ENCODE measurements around the gene LCP1. TPM values are rescaled to one million over a fixed set of nuclear protein-coding genes. Genes with fewer than 3 reads are reported as not detected.

LCP1 gene
- total and polyA plus RNA-seq, 2 of the 13 experiments (the other 11 are each of a cell fraction or from before 2014, with no cell fraction given) = 1.6 TPM

GRCh38 chr13:46134961-46135522 is 46.9 kb downstream of the LCP1 start (continued):
- peak; percentile 74; the same call in 1 of the 2 replicates for TF ChIP-seq ARID5B (CRISPR knock-in tag; IDR thresholded peaks at IDR 0.05)
- TF ChIP-seq DMAP1 (CRISPR knock-in tag; IDR thresholded peaks at IDR 0.05) = 0 out of 2 replicates have a peak, but pooled peaks have one; percentile 10
- TF ChIP-seq TFE3 (CRISPR knock-in tag; IDR thresholded peaks at IDR 0.05) = 0 out of 2 replicates have a peak, but pooled peaks have one; percentile 20
- no peak for TF ChIP-seq ZNF260 (CRISPR knock-in tag; IDR thresholded peaks at IDR 0.05; ENCODE audit: borderline replicate concordance, low read depth)
- TF ChIP-seq GATAD2A (CRISPR knock-in tag; IDR thresholded peaks at IDR 0.05) = peak; percentile 47; the same call in 1 of the 2 replicates
- 0 out of 2 replicates have a peak, but pooled peaks have one; percentile 11 for TF ChIP-seq CEBPG (CRISPR knock-in tag; IDR thresholded peaks at IDR 0.05)
- 0 out of 2 replicates have a peak, but pooled peaks have one; percentile 10 for TF ChIP-seq FOXA3 (CRISPR knock-in tag; IDR thresholded peaks at IDR 0.05)
- peak; percentile 74 for TF ChIP-seq MAX (IDR thresholded peaks at IDR 0.05)
- peak; percentile 48; the same call in 1 of the 2 replicates for TF ChIP-seq POGZ (CRISPR knock-in tag; IDR thresholded peaks at IDR 0.05)
- TF ChIP-seq ZNF10 (CRISPR knock-in tag; IDR thresholded peaks at IDR 0.05; ENCODE audit: borderline replicate concordance, low read depth) = no peak
- TF ChIP-seq, protein P1, sequence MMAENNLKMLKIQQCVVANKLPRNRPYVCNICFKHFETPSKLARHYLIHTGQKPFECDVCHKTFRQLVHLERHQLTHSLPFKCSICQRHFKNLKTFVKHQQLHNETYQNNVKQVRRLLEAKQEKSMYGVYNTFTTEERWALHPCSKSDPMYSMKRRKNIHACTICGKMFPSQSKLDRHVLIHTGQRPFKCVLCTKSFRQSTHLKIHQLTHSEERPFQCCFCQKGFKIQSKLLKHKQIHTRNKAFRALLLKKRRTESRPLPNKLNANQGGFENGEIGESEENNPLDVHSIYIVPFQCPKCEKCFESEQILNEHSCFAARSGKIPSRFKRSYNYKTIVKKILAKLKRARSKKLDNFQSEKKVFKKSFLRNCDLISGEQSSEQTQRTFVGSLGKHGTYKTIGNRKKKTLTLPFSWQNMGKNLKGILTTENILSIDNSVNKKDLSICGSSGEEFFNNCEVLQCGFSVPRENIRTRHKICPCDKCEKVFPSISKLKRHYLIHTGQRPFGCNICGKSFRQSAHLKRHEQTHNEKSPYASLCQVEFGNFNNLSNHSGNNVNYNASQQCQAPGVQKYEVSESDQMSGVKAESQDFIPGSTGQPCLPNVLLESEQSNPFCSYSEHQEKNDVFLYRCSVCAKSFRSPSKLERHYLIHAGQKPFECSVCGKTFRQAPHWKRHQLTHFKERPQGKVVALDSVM (CRISPR knock-in tag; IDR thresholded peaks at IDR 0.05) = peak; percentile 85; the same call in 1 of the 2 replicates
- 0 out of 2 replicates have a peak, but pooled peaks have one; percentile 52 for TF ChIP-seq KAT8 (CRISPR knock-in tag; IDR thresholded peaks at IDR 0.05)
- peak; percentile 38 for TF ChIP-seq SAP130 (CRISPR knock-in tag; IDR thresholded peaks at IDR 0.05; ENCODE audit: low read depth)
- TF ChIP-seq BCL6 (CRISPR knock-in tag; IDR thresholded peaks at IDR 0.05) = peak; percentile 84
- TF ChIP-seq, protein P2, sequence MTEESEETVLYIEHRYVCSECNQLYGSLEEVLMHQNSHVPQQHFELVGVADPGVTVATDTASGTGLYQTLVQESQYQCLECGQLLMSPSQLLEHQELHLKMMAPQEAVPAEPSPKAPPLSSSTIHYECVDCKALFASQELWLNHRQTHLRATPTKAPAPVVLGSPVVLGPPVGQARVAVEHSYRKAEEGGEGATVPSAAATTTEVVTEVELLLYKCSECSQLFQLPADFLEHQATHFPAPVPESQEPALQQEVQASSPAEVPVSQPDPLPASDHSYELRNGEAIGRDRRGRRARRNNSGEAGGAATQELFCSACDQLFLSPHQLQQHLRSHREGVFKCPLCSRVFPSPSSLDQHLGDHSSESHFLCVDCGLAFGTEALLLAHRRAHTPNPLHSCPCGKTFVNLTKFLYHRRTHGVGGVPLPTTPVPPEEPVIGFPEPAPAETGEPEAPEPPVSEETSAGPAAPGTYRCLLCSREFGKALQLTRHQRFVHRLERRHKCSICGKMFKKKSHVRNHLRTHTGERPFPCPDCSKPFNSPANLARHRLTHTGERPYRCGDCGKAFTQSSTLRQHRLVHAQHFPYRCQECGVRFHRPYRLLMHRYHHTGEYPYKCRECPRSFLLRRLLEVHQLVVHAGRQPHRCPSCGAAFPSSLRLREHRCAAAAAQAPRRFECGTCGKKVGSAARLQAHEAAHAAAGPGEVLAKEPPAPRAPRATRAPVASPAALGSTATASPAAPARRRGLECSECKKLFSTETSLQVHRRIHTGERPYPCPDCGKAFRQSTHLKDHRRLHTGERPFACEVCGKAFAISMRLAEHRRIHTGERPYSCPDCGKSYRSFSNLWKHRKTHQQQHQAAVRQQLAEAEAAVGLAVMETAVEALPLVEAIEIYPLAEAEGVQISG (CRISPR knock-in tag; IDR thresholded peaks at IDR 0.05) = 0 out of 2 replicates have a peak, but pooled peaks have one; percentile 11
- no peak for TF ChIP-seq SOX13 (IDR thresholded peaks at IDR 0.05)
- peak in 1 of 2 experiments; percentile 35; a peak in 1 of 4 replicates for TF ChIP-seq SOX13 (CRISPR knock-in tag; conservative IDR thresholded peaks at IDR 0.05 in 1 of 2, IDR thresholded peaks at IDR 0.05 in 1 of 2)
- peak; percentile 66; the same call in 1 of the 2 replicates for TF ChIP-seq ZMYM4 (CRISPR knock-in tag; IDR thresholded peaks at IDR 0.05)
- no peak for TF ChIP-seq ZNF766 (CRISPR knock-in tag; IDR thresholded peaks at IDR 0.05; ENCODE audit: borderline replicate concordance)
- TF ChIP-seq PITX1 (CRISPR knock-in tag; IDR thresholded peaks at IDR 0.05) = 0 out of 2 replicates have a peak, but pooled peaks have one; percentile 22
